IMR-90 (cell line): ENCODE measurements around the gene CDKL4. TPM values are rescaled to one million over a fixed set of nuclear protein-coding genes. Genes with fewer than 3 reads are reported as not detected.
A peak's percentile ranks its signal among the peaks of the same experiment; 100 is the strongest.

Experiments used
- ATAC-seq: fragments of 200-7000 bp; cut with Tn5 transposase; 2 replicates; pipeline ENCODE4 v1.9.1; 2020; ENCODE audit warnings: low read depth, mild to moderate bottlenecking, moderate library complexity
- BruUV-seq: library from RNA; stranded (reverse); fragments of 400-500 nt; replicated peaks from 2 replicates; lab custom pipeline; 2021; lab: Mats Ljungman, UMichigan
- CTCF ChIA-PET: fragments of 300-600 bp; formaldehyde crosslinking; extraction: SDS; loops from one replicate; lab custom pipeline; 2021; ENCODE audit warnings: antibody characterized with exemption; lab: Yijun Ruan, JAX
- POLR2A ChIA-PET: fragments of 300-600 bp; sonication (Branson Sonifier 250); formaldehyde crosslinking; loops from one replicate; lab custom pipeline; 2022; ENCODE audit warnings: antibody characterized with exemption; ENCODE audit not compliant: unreplicated experiment; lab: Charles Lee
- DNase-seq: peaks from one replicate; pipeline ENCODE4 v3.0.0; 2013
- H2AFZ ChIP-seq: replicated peaks from 2 replicates; pipeline ENCODE3; 2013; ENCODE audit warnings: low read length, mild to moderate bottlenecking; ENCODE audit not compliant: poor library complexity
- H2AK5ac ChIP-seq: 2 replicates; pipeline ENCODE4 v1.6.1; 2013; ENCODE audit warnings: low read depth, low read length, inconsistent platforms
- H2AK9ac ChIP-seq: replicated peaks from 2 replicates; pipeline ENCODE3; 2013; ENCODE audit warnings: mild to moderate bottlenecking, low read depth, low read length, moderate library complexity; ENCODE audit not compliant: poor library complexity
- H2BK120ac ChIP-seq: 2 replicates; pipeline ENCODE4 v1.6.1; 2013; ENCODE audit warnings: low read depth, low read length, inconsistent platforms
- H2BK15ac ChIP-seq: 3 replicates; pipeline ENCODE4 v1.6.1; 2013; ENCODE audit warnings: low read depth, low read length, inconsistent platforms
- H2BK20ac ChIP-seq: 2 replicates; pipeline ENCODE4 v1.6.1; 2013; ENCODE audit warnings: low read depth, mild to moderate bottlenecking, inconsistent platforms, low read length, moderate library complexity
- H2BK5ac ChIP-seq: 2 replicates; pipeline ENCODE4 v1.6.1; 2013; ENCODE audit warnings: mild to moderate bottlenecking, low read depth, low read length, inconsistent platforms; ENCODE audit not compliant: poor library complexity, severe bottlenecking
- H3K14ac ChIP-seq: replicated peaks from 2 replicates; pipeline ENCODE4 v1.6.1; 2013; ENCODE audit warnings: low read depth, low read length, inconsistent platforms
- H3K18ac ChIP-seq: 2 replicates; pipeline ENCODE4 v1.6.1; 2013; ENCODE audit warnings: low read depth, low read length, control low read depth
- H3K23ac ChIP-seq: 2 replicates; pipeline ENCODE4 v1.6.1; 2013; ENCODE audit warnings: low read depth, low read length, inconsistent platforms
- H3K27ac ChIP-seq: 2 replicates; pipeline ENCODE4 v1.5.1; 2013; ENCODE audit warnings: mild to moderate bottlenecking, control low read depth, low read length; ENCODE audit not compliant: insufficient read depth
- H3K27me3 ChIP-seq: 2 replicates; pipeline ENCODE4 v1.6.1; 2013; ENCODE audit warnings: low read length; ENCODE audit not compliant: control insufficient read depth, insufficient read depth
- H3K36me3 ChIP-seq: 2 replicates; pipeline ENCODE4 v1.6.1; 2013; ENCODE audit warnings: low read length, mixed read lengths; ENCODE audit not compliant: control insufficient read depth, insufficient read depth
- H3K4ac ChIP-seq: 2 replicates; pipeline ENCODE4 v1.6.1; 2013; ENCODE audit warnings: low read depth, low read length, inconsistent platforms
- H3K4me1 ChIP-seq: 2 replicates; pipeline ENCODE4 v1.6.1; 2013; ENCODE audit warnings: low read length, mixed read lengths; ENCODE audit not compliant: control insufficient read depth, insufficient read depth
- H3K4me2 ChIP-seq: 2 replicates; pipeline ENCODE4 v1.6.1; 2013; ENCODE audit warnings: low read depth, mild to moderate bottlenecking, control low read depth, low read length, moderate library complexity
- H3K4me3 ChIP-seq: 2 replicates; pipeline ENCODE4 v1.5.1; 2013; ENCODE audit warnings: low read depth, mild to moderate bottlenecking, control low read depth, low read length, moderate library complexity; ENCODE audit not compliant: insufficient read depth
- H3K56ac ChIP-seq: 2 replicates; pipeline ENCODE4 v1.6.1; 2013; ENCODE audit warnings: low read length, inconsistent platforms; ENCODE audit not compliant: insufficient read depth; ENCODE audit errors: extremely low read depth
- H3K79me1 ChIP-seq, 2 experiments: 2 replicates each; pipeline ENCODE4 v1.6.1; 2013; ENCODE audit warnings: low read length in 2 of 2, inconsistent platforms in 1 of 2, low read depth in 1 of 2
- H3K9ac ChIP-seq: 2 replicates; pipeline ENCODE4 v1.6.1; 2013; ENCODE audit warnings: low read depth, low read length, control low read depth
- H3K9me1 ChIP-seq: 2 replicates; pipeline ENCODE4 v1.6.1; 2013; ENCODE audit warnings: low read length, inconsistent platforms; ENCODE audit not compliant: insufficient read depth
- H3K9me3 ChIP-seq: 2 replicates; pipeline ENCODE4 v1.6.1; 2013; ENCODE audit warnings: low read length; ENCODE audit not compliant: control insufficient read depth, insufficient read depth
- H4K20me1 ChIP-seq: 2 replicates; pipeline ENCODE4 v1.6.1; 2013; ENCODE audit warnings: low read length, inconsistent platforms; ENCODE audit not compliant: insufficient read depth
- H4K5ac ChIP-seq: 2 replicates; pipeline ENCODE4 v1.6.1; 2013; ENCODE audit warnings: mild to moderate bottlenecking, low read depth, low read length, control low read depth
- H4K8ac ChIP-seq, 2 experiments: 2 replicates each; pipeline ENCODE4 v1.6.1; 2013; ENCODE audit warnings: low read depth in 2 of 2, low read length in 2 of 2, control low read depth in 1 of 2, inconsistent platforms in 1 of 2
- H4K91ac ChIP-seq: 2 replicates; pipeline ENCODE4 v1.6.1; 2013; ENCODE audit warnings: low read depth, low read length, inconsistent platforms; ENCODE audit not compliant: insufficient read depth
- CEBPB ChIP-seq: IDR thresholded peaks from 2 replicates; pipeline ENCODE4 v1.6.1; 2012; ENCODE audit warnings: low read depth, low read length, improper control_type of control experiment
- POLR2A ChIP-seq: IDR thresholded peaks from 2 replicates; pipeline ENCODE4 v1.6.1; 2012; ENCODE audit warnings: mild to moderate bottlenecking, low read depth, low read length
- RFX5 ChIP-seq: IDR thresholded peaks from 2 replicates; pipeline ENCODE4 v1.8.0; 2012; ENCODE audit warnings: low read depth, mild to moderate bottlenecking, low read length, moderate library complexity
- WGBS, 2 experiments: methylation state at CpG; one replicate each; pipeline versions ENCODE4 v1.1.5 to v1.1.7; 2013; ENCODE audit warnings: missing lambda C conversion rate in 2 of 2; ENCODE audit not compliant: insufficient read length in 1 of 2; ENCODE audit errors: extremely low coverage in 2 of 2; 5-methylcytosine and 5-hydroxymethylcytosine counted together
- dilution Hi-C: fragments of 300-500 bp; cut with HindIII; formaldehyde crosslinking; loops from one replicate; pipeline ENCODE4 v1.14.3; 2018; ENCODE audit warnings: low sequenced_read_pairs; ENCODE audit not compliant: unreplicated experiment
- in situ Hi-C: fragments of 300-500 bp; cut with MboI; formaldehyde crosslinking; loops from 3 replicates; pipeline ENCODE4 v1.14.3; 2019; ENCODE audit warnings: low sequenced_read_pairs, inconsistent platforms, mixed read lengths
- intact Hi-C: fragments of 100-400 bp; cut with micrococcal nuclease; formaldehyde crosslinking; loops from 2 replicates; pipeline ENCODE4 v1.10.0; 2022
- polyA plus RNA-seq, 3 experiments: library from polyadenylated mRNA; depleted of rRNA; stranded (reverse); fragments of >200 nt; gene quantifications; 2 replicates each; pipeline ENCODE4 v1.2.3, GENCODE V29; 2012; ENCODE audit warnings: low replicate concordance in 1 of 3
- total RNA-seq: library from RNA; depleted of rRNA; stranded (reverse); fragments of >200 nt; gene quantifications from 2 replicates; pipeline ENCODE4 v1.2.3, GENCODE V29; 2012

The CDKL4 gene
- total and polyA plus RNA-seq, 2 of the 4 experiments (the other 2 are of a cell fraction) = not detected

DNA sequence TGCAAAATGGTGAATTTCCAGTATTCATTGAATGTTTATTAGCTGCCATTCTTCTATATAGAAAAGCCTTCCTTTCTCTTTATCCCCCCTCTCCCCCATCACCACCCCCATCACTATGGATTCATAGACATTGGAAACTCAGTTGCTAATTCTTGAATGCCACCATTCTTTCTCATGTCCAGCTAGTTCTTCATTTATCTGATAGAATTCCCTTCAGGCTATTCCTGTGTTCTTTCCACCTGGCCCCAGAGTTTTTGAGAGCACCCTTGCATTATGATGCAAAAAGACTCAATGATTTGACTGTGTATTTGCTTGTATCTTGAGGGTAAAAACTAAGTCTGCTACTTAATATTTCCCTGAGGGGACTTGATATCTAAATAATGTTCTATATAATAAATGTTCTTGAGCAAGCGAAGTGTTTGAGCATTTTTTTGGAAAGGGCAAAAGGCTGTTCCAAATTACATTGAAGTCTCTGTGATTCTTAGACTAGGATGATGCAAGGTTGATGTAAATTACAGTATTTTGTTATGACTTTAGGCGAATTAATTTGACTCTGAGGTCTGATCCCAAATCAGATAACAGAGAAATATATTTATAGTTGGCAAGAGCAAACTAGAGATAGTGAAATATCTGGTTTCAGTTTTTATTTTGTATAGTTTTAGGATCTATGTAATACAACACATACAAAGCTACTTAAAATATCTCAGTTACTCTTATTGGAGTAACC, 104.1 kb downstream of the CDKL4 start:
- Histone ChIP-seq H3K56ac (no peak overlapping the region), H2AFZ (no peak overlapping the region), H2BK120ac (no peak overlapping the region), H3K14ac (no peak overlapping the region), H4K20me1 (no peaks in the 10 kb centered on the region), H2BK5ac (no peak overlapping the region), H2AK5ac (no peak overlapping the region), H3K23ac (no peak overlapping the region), H3K9me3 (no peaks in the 10 kb centered on the region), H3K4ac (no peak overlapping the region), H2AK9ac (no peak overlapping the region), H4K8ac (no peak overlapping the region), H4K91ac (no peak overlapping the region), H3K4me1 (no peaks in the 10 kb centered on the region), H3K9me1 (no peaks in the 10 kb centered on the region), H3K27ac (no peak overlapping the region), H3K36me3 (no peaks in the 10 kb centered on the region), H3K4me3 (no peak overlapping the region), H3K4me2 (no peak overlapping the region), H2BK20ac (no peak overlapping the region), H3K79me1 (no peaks in the 10 kb centered on the region), H3K9ac (no peak overlapping the region), H4K5ac (no peak overlapping the region), H3K18ac (no peak overlapping the region), H2BK15ac (no peak overlapping the region), H3K27me3 (no peaks in the 10 kb centered on the region; the same call in 1 of the 2 replicates)
- in situ Hi-C loops = no loop called here
- no peak for TF ChIP-seq POLR2A
- TF ChIP-seq RFX5 = no peak
- peak; percentile 17; the same call in 1 of the 2 replicates for TF ChIP-seq CEBPB
- intact Hi-C loops = no loop called here
- no peak for ATAC-seq
- BruUV-seq = no TSS peak
- WGBS, 2 experiments = no CpG with 5 or more reads among the region's 2 CpGs
- CTCF ChIA-PET = no interaction called here
- dilution Hi-C loops = no loop called here
- no peak for DNase-seq
- POLR2A ChIA-PET = no interaction called here
